Keratinocyte (primary cell): ENCODE measurements around the gene PCDHGC5. TPM values are rescaled to one million over a fixed set of nuclear protein-coding genes. Genes with fewer than 3 reads are reported as not detected.

Source experiments
- DNase-seq: peaks from one replicate; pipeline ENCODE4 v3.0.0-alpha.2; 2011; ENCODE audit warnings: low read depth, missing footprints, low spot score
- FAIRE-seq: peaks from 2 replicates; lab custom pipeline; 2011; peaks lifted over from hg19 to GRCh38; lab: Jason Lieb, UNC
- H2AFZ ChIP-seq: 2 replicates; pipeline ENCODE4 v1.6.0; 2012; ENCODE audit warnings: low read length, control low read depth, inconsistent platforms; ENCODE audit not compliant: control insufficient read depth
- H3K27ac ChIP-seq: 2 replicates; pipeline ENCODE4 v1.5.1; 2011; ENCODE audit warnings: low read length; ENCODE audit not compliant: control insufficient read depth, insufficient read depth
- H3K27me3 ChIP-seq: 3 replicates; pipeline ENCODE4 v1.6.0; 2011; ENCODE audit warnings: low read length; ENCODE audit not compliant: control insufficient read depth, insufficient read depth; ENCODE audit errors: extremely low read depth
- H3K36me3 ChIP-seq, 2 experiments: 2 replicates in 1 of 2; 3 replicates in 1 of 2; pipeline ENCODE4 v1.5.1; 2011; ENCODE audit warnings: low read length in 2 of 2, mild to moderate bottlenecking in 1 of 2; ENCODE audit not compliant: control insufficient read depth in 2 of 2, insufficient read depth in 2 of 2; ENCODE audit errors: extremely low read depth in 1 of 2
- H3K4me1 ChIP-seq: 3 replicates; pipeline ENCODE4 v1.5.1; 2011; ENCODE audit warnings: low read length; ENCODE audit not compliant: control insufficient read depth, insufficient read depth; ENCODE audit errors: extremely low read depth
- H3K4me2 ChIP-seq: 3 replicates; pipeline ENCODE4 v1.6.0; 2011; ENCODE audit warnings: low read depth, low read length; ENCODE audit not compliant: control insufficient read depth, insufficient read depth; ENCODE audit errors: extremely low read depth
- H3K4me3 ChIP-seq, 3 experiments: fragments of 200-600 bp in 1 of 3; sonication (generic) in 1 of 3; 2 replicates in 2 of 3; 3 replicates in 1 of 3; pipeline ENCODE4 v1.5.1; 2011 to 2016; ENCODE audit warnings: low read length in 3 of 3, mild to moderate bottlenecking in 3 of 3, control low read depth in 2 of 3, inconsistent platforms in 1 of 3, low read depth in 1 of 3, mixed read lengths in 1 of 3, mixed run types in 1 of 3, moderate library complexity in 1 of 3; ENCODE audit not compliant: control insufficient read depth in 2 of 3, insufficient read depth in 2 of 3; ENCODE audit errors: extremely low read depth in 1 of 3
- H3K79me2 ChIP-seq: 2 replicates; pipeline ENCODE4 v1.6.0; 2012; ENCODE audit warnings: low read length; ENCODE audit not compliant: control insufficient read depth, insufficient read depth
- H3K9ac ChIP-seq: 3 replicates; pipeline ENCODE4 v1.6.0; 2011; ENCODE audit warnings: low read length; ENCODE audit not compliant: control insufficient read depth, insufficient read depth; ENCODE audit errors: extremely low read depth
- H3K9me1 ChIP-seq: 3 replicates; pipeline ENCODE4 v1.6.0; 2011; ENCODE audit warnings: low read length; ENCODE audit not compliant: control insufficient read depth, insufficient read depth; ENCODE audit errors: extremely low read depth
- H3K9me3 ChIP-seq: 2 replicates; pipeline ENCODE4 v1.5.1; 2012; ENCODE audit warnings: low read depth, low read length; ENCODE audit not compliant: control insufficient read depth
- H4K20me1 ChIP-seq: 3 replicates; pipeline ENCODE4 v1.6.0; 2011; ENCODE audit warnings: low read length; ENCODE audit not compliant: control insufficient read depth, insufficient read depth; ENCODE audit errors: extremely low read depth
- EZH2 ChIP-seq: IDR thresholded peaks from one replicate; pipeline ENCODE4 v1.6.1; 2012; ENCODE audit warnings: inconsistent platforms, mild to moderate bottlenecking, low read length, moderate library complexity
- dilution Hi-C: fragments of 300-500 bp; cut with MboI; formaldehyde crosslinking; loops from one replicate; pipeline ENCODE4 v1.7.0; 2020; ENCODE audit warnings: low sequenced_read_pairs; ENCODE audit not compliant: extremely low pct_ligation_motif_present
- polyA plus RNA-seq, 5 experiments: library from polyadenylated mRNA; depleted of rRNA in 3 of 5; stranded (reverse) in 3 of 5; stranded (forward) in 1 of 5; unstranded in 1 of 5; fragments of >200 nt; gene quantifications; 1 replicate in 1 of 5; 2 replicates in 3 of 5; 3 replicates in 1 of 5; pipeline versions ENCODE4 v1.2.1 to v1.2.3, GENCODE V29; 2011 to 2012; ENCODE audit warnings: missing spikeins in 2 of 5, low read depth in 1 of 5, low replicate concordance in 1 of 5
- TF ChIP-seq, protein P1 (sequence below), 3 experiments: IDR thresholded peaks in 1 of 3; conservative IDR thresholded peaks in 1 of 3; optimal IDR thresholded peaks in 1 of 3; 2 replicates in 2 of 3; 3 replicates in 1 of 3; pipeline versions ENCODE3 to v1.5.1; 2011; ENCODE audit warnings: low read length in 3 of 3, mild to moderate bottlenecking in 3 of 3, moderate library complexity in 2 of 3, control low read depth in 1 of 3, inconsistent platforms in 1 of 3; ENCODE audit not compliant: insufficient read depth in 2 of 3; ENCODE audit errors: extremely low read depth in 1 of 3

PCDHGC5 gene
- polyA plus RNA-seq, 1 donor (not counting 4 experiments of a cell fraction or from before 2014, with no cell fraction given) = 0.77 TPM

DNA sequence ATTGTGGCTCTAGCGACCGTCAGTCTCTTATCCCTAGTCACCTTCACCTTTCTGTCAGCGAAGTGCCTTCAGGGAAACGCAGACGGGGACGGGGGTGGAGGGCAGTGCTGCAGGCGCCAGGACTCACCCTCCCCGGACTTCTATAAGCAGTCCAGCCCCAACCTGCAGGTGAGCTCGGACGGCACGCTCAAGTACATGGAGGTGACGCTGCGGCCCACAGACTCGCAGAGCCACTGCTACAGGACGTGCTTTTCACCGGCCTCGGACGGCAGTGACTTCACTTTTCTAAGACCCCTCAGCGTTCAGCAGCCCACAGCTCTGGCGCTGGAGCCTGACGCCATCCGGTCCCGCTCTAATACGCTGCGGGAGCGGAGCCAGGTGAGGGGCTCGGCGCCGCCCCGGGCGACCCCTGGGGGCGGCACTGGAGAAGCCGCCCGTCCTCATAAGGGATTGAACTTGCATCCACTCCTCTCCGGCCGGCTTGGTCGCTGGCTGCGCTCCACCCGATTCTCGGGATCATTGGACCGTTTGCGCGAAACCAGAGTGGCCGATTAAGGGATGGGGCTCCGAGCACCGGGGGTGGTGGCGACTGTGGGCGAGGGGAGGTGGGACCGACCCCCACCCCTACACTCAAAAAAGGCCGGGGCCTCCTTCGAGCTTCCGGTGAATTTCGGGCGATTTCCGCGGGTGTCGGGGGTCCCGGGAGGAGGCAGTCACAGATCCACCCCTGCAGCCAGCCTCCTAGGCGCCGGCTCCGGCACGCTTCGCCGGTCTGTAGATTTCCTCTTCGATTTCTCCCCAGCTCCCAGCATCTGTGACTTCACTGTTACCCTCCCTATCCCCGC, 2.7 kb downstream of the PCDHGC5 start:
- Histone ChIP-seq H3K4me2 (no peak overlapping the region), H3K4me1 (peaks cover 21% of the 10 kb centered on the region), H3K9me1 (no peaks in the 10 kb centered on the region), H3K27ac (no peak overlapping the region), H3K36me3 (peaks cover 0 to 3% of the 10 kb centered on the region in 2 experiments), H3K27me3 (no peaks in the 10 kb centered on the region), H4K20me1 (no peaks in the 10 kb centered on the region), H2AFZ (no peak overlapping the region), H3K9ac (no peak overlapping the region), H3K4me3 (no peak overlapping the region), H3K9me3 (no peaks in the 10 kb centered on the region), H3K79me2 (no peaks in the 10 kb centered on the region)
- dilution Hi-C loops = no loop called here
- no peak for TF ChIP-seq EZH2
- TF ChIP-seq, protein P1, sequence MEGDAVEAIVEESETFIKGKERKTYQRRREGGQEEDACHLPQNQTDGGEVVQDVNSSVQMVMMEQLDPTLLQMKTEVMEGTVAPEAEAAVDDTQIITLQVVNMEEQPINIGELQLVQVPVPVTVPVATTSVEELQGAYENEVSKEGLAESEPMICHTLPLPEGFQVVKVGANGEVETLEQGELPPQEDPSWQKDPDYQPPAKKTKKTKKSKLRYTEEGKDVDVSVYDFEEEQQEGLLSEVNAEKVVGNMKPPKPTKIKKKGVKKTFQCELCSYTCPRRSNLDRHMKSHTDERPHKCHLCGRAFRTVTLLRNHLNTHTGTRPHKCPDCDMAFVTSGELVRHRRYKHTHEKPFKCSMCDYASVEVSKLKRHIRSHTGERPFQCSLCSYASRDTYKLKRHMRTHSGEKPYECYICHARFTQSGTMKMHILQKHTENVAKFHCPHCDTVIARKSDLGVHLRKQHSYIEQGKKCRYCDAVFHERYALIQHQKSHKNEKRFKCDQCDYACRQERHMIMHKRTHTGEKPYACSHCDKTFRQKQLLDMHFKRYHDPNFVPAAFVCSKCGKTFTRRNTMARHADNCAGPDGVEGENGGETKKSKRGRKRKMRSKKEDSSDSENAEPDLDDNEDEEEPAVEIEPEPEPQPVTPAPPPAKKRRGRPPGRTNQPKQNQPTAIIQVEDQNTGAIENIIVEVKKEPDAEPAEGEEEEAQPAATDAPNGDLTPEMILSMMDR (optimal IDR thresholded peaks at IDR 0.05 in 1 of 3, IDR thresholded peaks at IDR 0.05 in 1 of 3, conservative IDR thresholded peaks at IDR 0.05 in 1 of 3; ENCODE audit: extremely low read depth in 1 of 3, insufficient read depth in 2 of 3, low read length in 3 of 3) = no peak
- no peak for DNase-seq
- FAIRE-seq = no peak

DNA sequence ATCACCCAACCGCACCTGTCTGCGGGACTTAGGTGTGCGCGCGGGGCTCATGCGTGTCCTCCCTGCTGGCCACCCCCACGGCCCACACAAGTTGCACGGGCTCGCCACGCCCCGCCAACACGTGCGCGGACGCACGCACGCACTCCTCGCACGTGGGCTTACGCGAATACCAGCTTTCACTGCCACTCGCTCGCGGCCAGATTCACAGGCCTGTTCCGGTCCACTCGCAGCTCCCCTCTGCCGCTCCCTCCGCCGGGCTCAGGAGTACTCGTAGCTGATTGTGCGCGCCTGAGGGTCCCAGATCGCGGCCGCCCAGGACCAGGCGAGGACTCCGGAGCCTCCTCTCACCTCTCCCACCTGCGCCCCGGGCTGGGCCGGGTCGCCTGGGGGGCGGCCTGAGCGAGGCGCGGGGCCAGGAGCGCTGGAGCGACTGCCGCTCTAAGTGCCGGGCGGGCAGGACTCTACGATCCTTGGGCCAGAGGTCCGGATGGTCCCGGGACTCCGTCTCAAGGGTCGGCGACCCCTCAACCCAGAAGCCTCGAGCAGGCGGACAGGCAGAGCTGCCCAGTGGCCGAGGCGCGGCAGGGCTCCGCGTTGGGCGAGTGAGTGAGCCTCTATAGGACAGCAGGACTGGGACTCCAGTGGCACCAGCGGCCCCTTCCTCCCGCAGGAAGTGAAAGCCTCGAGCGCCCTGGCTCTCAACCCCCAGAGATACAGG, 3.4 kb downstream of the PCDHGC5 start:
- H3K4me2 ChIP-seq = no peak overlapping the region
- no peaks in the 10 kb centered on the region for H3K9me1 ChIP-seq
- H3K36me3 ChIP-seq = peaks cover 0 to 3% of the 10 kb centered on the region in 2 experiments
- H4K20me1 ChIP-seq = no peaks in the 10 kb centered on the region
- DNase-seq (no peak), FAIRE-seq (no peak)
- H2AFZ ChIP-seq = no peak overlapping the region
- H3K4me1 ChIP-seq = peaks cover 21% of the 10 kb centered on the region
- H3K27me3 ChIP-seq = no peaks in the 10 kb centered on the region
- no peak for TF ChIP-seq EZH2
- TF ChIP-seq, protein P1 (optimal IDR thresholded peaks at IDR 0.05 in 1 of 3, IDR thresholded peaks at IDR 0.05 in 1 of 3, conservative IDR thresholded peaks at IDR 0.05 in 1 of 3; ENCODE audit: extremely low read depth in 1 of 3, insufficient read depth in 2 of 3, low read length in 3 of 3) = no peak
- H3K9ac ChIP-seq = no peak overlapping the region
- dilution Hi-C loops = no loop called here
- no peak overlapping the region for H3K27ac ChIP-seq
- no peak overlapping the region for H3K4me3 ChIP-seq
- H3K79me2 ChIP-seq = no peaks in the 10 kb centered on the region
- H3K9me3 ChIP-seq = no peaks in the 10 kb centered on the region
